K562 (cell line): ENCODE data around the gene ZNF586. TPM values are rescaled to one million over a fixed set of nuclear protein-coding genes. Genes with fewer than 3 reads are reported as not detected.

Experiments
- ETV1 ChIP-seq: fragments of 450-650 bp; conservative IDR thresholded peaks from 2 replicates; pipeline ENCODE4 v1.6.1; 2016; ENCODE audit warnings: missing genetic modification characterization, control low read depth, low read depth, missing compliant biosample characterization
- HNRNPLL ChIP-seq: fragments of 200-400 bp; formaldehyde crosslinking; IDR thresholded peaks from 2 replicates; pipeline ENCODE4 v1.6.1; 2017; ENCODE audit warnings: low read length, low read depth, mild to moderate bottlenecking; ENCODE audit not compliant: poor library complexity, severe bottlenecking
- KDM2B ChIP-seq: fragments of 250-450 bp; sonication (Bioruptor Pico); IDR thresholded peaks from 2 replicates; pipeline ENCODE4 v1.8.0; 2021; ENCODE audit warnings: mild to moderate bottlenecking, moderate library complexity
- NEUROD1 ChIP-seq: fragments of 150-350 bp; IDR thresholded peaks from 2 replicates; pipeline ENCODE4 v1.6.1; 2014; ENCODE audit warnings: borderline replicate concordance, low read length, low read depth; ENCODE audit not compliant: partially characterized antibody
- NR2C1 ChIP-seq, 2 experiments: fragments of 450-650 bp; IDR thresholded peaks; 2 replicates each; pipeline ENCODE4 v1.6.1; 2017; ENCODE audit warnings: mild to moderate bottlenecking in 2 of 2, antibody characterized with exemption in 1 of 2, inconsistent platforms in 1 of 2, missing compliant biosample characterization in 1 of 2, missing genetic modification characterization in 1 of 2
- PKNOX1 ChIP-seq: fragments of 450-650 bp; IDR thresholded peaks from 2 replicates; pipeline ENCODE4 v1.6.1; 2016
- RAD51 ChIP-seq: fragments of 450-650 bp; IDR thresholded peaks from 2 replicates; pipeline ENCODE4 v1.7.1; 2016; ENCODE audit warnings: low read depth, mild to moderate bottlenecking, borderline replicate concordance
- RERE ChIP-seq: sonication (generic); formaldehyde crosslinking; IDR thresholded peaks from 2 replicates; pipeline ENCODE4 v1.8.0; 2023; ENCODE audit warnings: missing genetic modification reagents, mild to moderate bottlenecking, borderline replicate concordance
- RFX1 ChIP-seq: fragments of 450-650 bp; IDR thresholded peaks from 2 replicates; pipeline ENCODE4 v1.6.1; 2016; ENCODE audit warnings: mild to moderate bottlenecking, moderate library complexity
- RFX5 ChIP-seq: IDR thresholded peaks from 2 replicates; pipeline ENCODE4 v1.6.1; 2011; ENCODE audit warnings: low read depth, mild to moderate bottlenecking, improper control_type of control experiment, low read length
- TCF3 ChIP-seq: sonication (generic); formaldehyde crosslinking; IDR thresholded peaks from 2 replicates; pipeline ENCODE4 v1.4.0; 2020; ENCODE audit warnings: mild to moderate bottlenecking, missing genetic modification reagents
- TOE1 ChIP-seq, 2 experiments: fragments of 450-650 bp in 1 of 2; sonication (generic) in 1 of 2; formaldehyde crosslinking in 1 of 2; IDR thresholded peaks; 2 replicates each; pipeline versions ENCODE4 v1.7.1 to v1.8.0; 2016 to 2022; ENCODE audit warnings: borderline replicate concordance in 2 of 2, mild to moderate bottlenecking in 2 of 2, antibody characterized with exemption in 1 of 2, inconsistent platforms in 1 of 2, low read depth in 1 of 2, missing genetic modification reagents in 1 of 2, moderate library complexity in 1 of 2
- TSC22D4 ChIP-seq: fragments of 450-650 bp; IDR thresholded peaks from 2 replicates; pipeline ENCODE4 v1.6.1; 2016; ENCODE audit warnings: missing genetic modification characterization, missing biosample characterization, control low read depth
- ZNF12 ChIP-seq: sonication (generic); formaldehyde crosslinking; IDR thresholded peaks from 2 replicates; pipeline ENCODE4 v1.4.0; 2020; ENCODE audit warnings: mild to moderate bottlenecking, missing genetic modification reagents
- ZNF551 ChIP-seq: fragments of 250-450 bp; sonication (Bioruptor Pico); IDR thresholded peaks from 2 replicates; pipeline ENCODE4 v1.5.0; 2021; ENCODE audit warnings: mild to moderate bottlenecking, moderate library complexity
- ZNF707 ChIP-seq: fragments of 250-450 bp; sonication (Bioruptor Pico); conservative IDR thresholded peaks from 2 replicates; pipeline ENCODE4 v1.8.0; 2022; ENCODE audit warnings: inconsistent platforms, mild to moderate bottlenecking, moderate library complexity
- polyA plus RNA-seq, 8 experiments: library from polyadenylated mRNA; depleted of rRNA in 4 of 8; stranded (reverse) in 5 of 8; unstranded in 3 of 8; fragments of >200 nt; fragmentation: Nextera tagmentation in 2 of 8; fragmentation: Illumina TruSeq in 1 of 8; extraction: Ambion mirVana in 2 of 8; extraction: Trizol in 1 of 8; gene quantifications; 2 replicates each; pipeline versions ENCODE4 v1.2.1 to v1.2.3, GENCODE V29; 2011 to 2014; ENCODE audit warnings: inconsistent platforms in 1 of 8, missing spikeins in 1 of 8
- total RNA-seq, 7 experiments: library from RNA; depleted of rRNA in 6 of 7; stranded (reverse); fragments of >200 nt in 6 of 7; fragmentation: Illumina TruSeq in 2 of 7; extraction: Trizol in 2 of 7; gene quantifications; 2 replicates each; pipeline versions ENCODE4 v1.2.1 to v1.2.3, GENCODE V29; 2011 to 2021; ENCODE audit warnings: low replicate concordance in 1 of 7
- TF ChIP-seq, protein P1 (sequence below): sonication (generic); formaldehyde crosslinking; IDR thresholded peaks from 2 replicates; pipeline ENCODE4 v1.8.1; 2023; ENCODE audit warnings: mild to moderate bottlenecking, missing genetic modification reagents, moderate library complexity
- TF ChIP-seq, protein P2 (sequence below): fragments of 450-650 bp; conservative IDR thresholded peaks from 2 replicates; pipeline ENCODE4 v1.6.1; 2016; ENCODE audit warnings: missing genetic modification characterization, low read depth, mild to moderate bottlenecking, missing compliant biosample characterization, moderate library complexity

The ZNF586 gene
- total and polyA plus RNA-seq, 9 of the 15 experiments (the other 6 are each of a cell fraction or from before 2014, with no cell fraction given), result 2.5 to 12.6 (median 8.4) TPM

- TF ChIP-seq PKNOX1 (0 out of 2 replicates have a peak, but pooled peaks have one; percentile 5), ETV1 (tag) (peak; percentile 36), RAD51 (peak; percentile 53; the same call in 1 of the 2 replicates), ZNF707 (CRISPR knock-in tag) (no peak), NR2C1 (IDR thresholded peaks at IDR 0.05) (no peak), NR2C1 (tag; IDR thresholded peaks at IDR 0.05) (0 out of 2 replicates have a peak, but pooled peaks have one; percentile 18), KDM2B (CRISPR knock-in tag) (no peak), TOE1 (IDR thresholded peaks at IDR 0.05; ENCODE audit: borderline replicate concordance) (no peak), TOE1 (CRISPR knock-in tag; IDR thresholded peaks at IDR 0.05; ENCODE audit: borderline replicate concordance, low read depth) (no peak), ZNF551 (CRISPR knock-in tag) (no peak), TCF3 (CRISPR knock-in tag) (no peak), RFX5 (no peak), RERE (CRISPR knock-in tag) (no peak), ZNF12 (no peak), TSC22D4 (no peak), HNRNPLL (no peak), RFX1 (peak; percentile 20; the same call in 1 of the 2 replicates), NEUROD1 (no peak)
- TF ChIP-seq, protein P1, sequence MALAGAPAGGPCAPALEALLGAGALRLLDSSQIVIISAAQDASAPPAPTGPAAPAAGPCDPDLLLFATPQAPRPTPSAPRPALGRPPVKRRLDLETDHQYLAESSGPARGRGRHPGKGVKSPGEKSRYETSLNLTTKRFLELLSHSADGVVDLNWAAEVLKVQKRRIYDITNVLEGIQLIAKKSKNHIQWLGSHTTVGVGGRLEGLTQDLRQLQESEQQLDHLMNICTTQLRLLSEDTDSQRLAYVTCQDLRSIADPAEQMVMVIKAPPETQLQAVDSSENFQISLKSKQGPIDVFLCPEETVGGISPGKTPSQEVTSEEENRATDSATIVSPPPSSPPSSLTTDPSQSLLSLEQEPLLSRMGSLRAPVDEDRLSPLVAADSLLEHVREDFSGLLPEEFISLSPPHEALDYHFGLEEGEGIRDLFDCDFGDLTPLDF (CRISPR knock-in tag), result no peak
- TF ChIP-seq, protein P2, sequence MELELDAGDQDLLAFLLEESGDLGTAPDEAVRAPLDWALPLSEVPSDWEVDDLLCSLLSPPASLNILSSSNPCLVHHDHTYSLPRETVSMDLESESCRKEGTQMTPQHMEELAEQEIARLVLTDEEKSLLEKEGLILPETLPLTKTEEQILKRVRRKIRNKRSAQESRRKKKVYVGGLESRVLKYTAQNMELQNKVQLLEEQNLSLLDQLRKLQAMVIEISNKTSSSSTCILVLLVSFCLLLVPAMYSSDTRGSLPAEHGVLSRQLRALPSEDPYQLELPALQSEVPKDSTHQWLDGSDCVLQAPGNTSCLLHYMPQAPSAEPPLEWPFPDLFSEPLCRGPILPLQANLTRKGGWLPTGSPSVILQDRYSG (tag), result no peak
Measured at GRCh38 chr19:57830071-57830602, 60.7 kb downstream of the ZNF586 start, which contains the start of gene ZNF587B (continued).
